ENCODE data around the gene ABLIM2. TPM values are rescaled to one million over a fixed set of nuclear protein-coding genes. Genes with fewer than 3 reads are reported as not detected.

ABLIM2 gene
- total RNA-seq, 1 experiment from 2014 or later, result 1.0 TPM

DNA sequence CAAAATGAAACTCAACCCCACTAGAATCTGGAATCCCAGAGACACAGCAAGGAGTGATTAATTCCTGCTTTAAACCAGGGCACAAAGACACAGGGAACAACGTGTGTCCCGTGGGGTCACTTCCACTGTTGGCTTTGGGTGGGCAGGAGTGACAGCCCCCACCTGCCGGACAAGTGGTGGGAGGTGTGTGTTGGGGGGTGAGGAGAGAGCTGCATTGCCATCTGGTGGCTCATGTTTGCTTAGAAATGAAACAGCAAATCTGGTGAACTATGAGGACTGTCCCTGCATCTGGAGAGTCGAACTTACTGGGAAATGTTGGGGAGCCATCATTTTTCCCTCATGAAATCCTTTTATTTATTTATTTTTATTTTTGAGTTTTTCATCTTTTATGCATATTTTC lies 143.1 kb downstream of the ABLIM2 start:
- Histone ChIP-seq H2BK20ac (ENCODE audit: low read depth, low read length, poor library complexity, severe bottlenecking) (no peak overlapping the region), H3K23ac (ENCODE audit: insufficient read length, low read depth, low read length) (no peak overlapping the region), H3K56ac (ENCODE audit: insufficient read length, low read depth, low read length) (no peak overlapping the region), H3K4me2 (ENCODE audit: insufficient read depth, insufficient read length, low read length) (no peak overlapping the region), H3K79me2 (ENCODE audit: insufficient read depth, low read length) (no peaks in the 10 kb centered on the region), H3K27ac (ENCODE audit: insufficient read length, low read depth, low read length) (no peak overlapping the region), H3K18ac (ENCODE audit: insufficient read length, low read depth, low read length) (no peak overlapping the region), H2BK120ac (ENCODE audit: low read depth, low read length, poor library complexity, severe bottlenecking) (no peak overlapping the region), H3T11ph (ENCODE audit: low read length) (no peak overlapping the region), H2BK12ac (ENCODE audit: insufficient read length, low read depth, low read length) (no peak overlapping the region), H2BK5ac (ENCODE audit: insufficient read length, low read length) (no peak overlapping the region), H4K8ac (replicated peaks; ENCODE audit: insufficient read length, low read depth, low read length) (no peak overlapping the region), H2BK15ac (ENCODE audit: low read depth, low read length) (no peak overlapping the region), H3K79me1 (ENCODE audit: insufficient read depth, low read depth, low read length, poor library complexity, severe bottlenecking) (no peaks in the 10 kb centered on the region), H2AFZ (ENCODE audit: low read length) (no peak overlapping the region), H3K23me2 (ENCODE audit: insufficient read length, low read depth, low read length, poor library complexity, severe bottlenecking) (no peaks in the 10 kb centered on the region), H4K91ac (ENCODE audit: insufficient read length, low read depth, low read length) (no peak overlapping the region), H4K5ac (ENCODE audit: insufficient read length, low read depth, low read length) (no peak overlapping the region), H3K4ac (ENCODE audit: low read depth, low read length) (no peak overlapping the region), H3K27me3 (ENCODE audit: insufficient read depth, low read length) (no peaks in the 10 kb centered on the region), H3K4me1 (ENCODE audit: insufficient read depth, low read length) (no peaks in the 10 kb centered on the region; the same call in 1 of the 2 replicates), H2AK5ac (ENCODE audit: insufficient read length, low read length) (no peak overlapping the region), H3K9me3 (ENCODE audit: control insufficient read depth, low read depth, low read length) (no peaks in the 10 kb centered on the region), H4K20me1 (ENCODE audit: control insufficient read depth, insufficient read depth, insufficient read length) (no peaks in the 10 kb centered on the region), H3K9ac (ENCODE audit: extremely low read depth, insufficient read length, low read length) (no peak overlapping the region), H3K14ac (ENCODE audit: insufficient read depth, low read length) (no peak overlapping the region)
- TF ChIP-seq, protein P1, sequence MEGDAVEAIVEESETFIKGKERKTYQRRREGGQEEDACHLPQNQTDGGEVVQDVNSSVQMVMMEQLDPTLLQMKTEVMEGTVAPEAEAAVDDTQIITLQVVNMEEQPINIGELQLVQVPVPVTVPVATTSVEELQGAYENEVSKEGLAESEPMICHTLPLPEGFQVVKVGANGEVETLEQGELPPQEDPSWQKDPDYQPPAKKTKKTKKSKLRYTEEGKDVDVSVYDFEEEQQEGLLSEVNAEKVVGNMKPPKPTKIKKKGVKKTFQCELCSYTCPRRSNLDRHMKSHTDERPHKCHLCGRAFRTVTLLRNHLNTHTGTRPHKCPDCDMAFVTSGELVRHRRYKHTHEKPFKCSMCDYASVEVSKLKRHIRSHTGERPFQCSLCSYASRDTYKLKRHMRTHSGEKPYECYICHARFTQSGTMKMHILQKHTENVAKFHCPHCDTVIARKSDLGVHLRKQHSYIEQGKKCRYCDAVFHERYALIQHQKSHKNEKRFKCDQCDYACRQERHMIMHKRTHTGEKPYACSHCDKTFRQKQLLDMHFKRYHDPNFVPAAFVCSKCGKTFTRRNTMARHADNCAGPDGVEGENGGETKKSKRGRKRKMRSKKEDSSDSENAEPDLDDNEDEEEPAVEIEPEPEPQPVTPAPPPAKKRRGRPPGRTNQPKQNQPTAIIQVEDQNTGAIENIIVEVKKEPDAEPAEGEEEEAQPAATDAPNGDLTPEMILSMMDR (conservative IDR thresholded peaks at IDR 0.05), result peak; percentile 49
- Mint-ChIP-seq H3K4me1 (peaks cover 16 to 21% of the 10 kb centered on the region in 2 experiments), H3K9me3 (no peaks in the 10 kb centered on the region), H3K36me3 (ENCODE audit: insufficient read depth in 1 of 3, low read depth in 3 of 3) (no peaks in the 10 kb centered on the region), H3K27me3 (ENCODE audit: low read depth) (peaks cover 2% of the 10 kb centered on the region), H3K4me3 (no peak overlapping the region), H3K27ac (peak overlapping the region in 1 of 3 experiments; percentile 59; a peak in 2 of 7 replicates)
- no peak for DNase-seq
- WGBS (ENCODE audit: extremely low coverage, insufficient read length, low lambda C conversion rate), result no CpG with 5 or more reads among the region's 4 CpGs
